HEK293 (cell line): ENCODE data around the gene ABI3.

Experiments
- CTCF ChIA-PET: fragments of 350-600 bp; formaldehyde crosslinking; extraction: SDS; loops from one replicate; lab custom pipeline; 2021; ENCODE audit warnings: antibody characterized with exemption; lab: Yijun Ruan, JAX
- POLR2A ChIA-PET: fragments of 300-600 bp; formaldehyde crosslinking; extraction: SDS; loops from one replicate; lab custom pipeline; 2020; ENCODE audit warnings: antibody characterized with exemption, inconsistent platforms; lab: Yijun Ruan, JAX
- H3K27ac ChIP-seq: fragments of 200-500 bp; sonication (Bioruptor generic); 2 replicates; pipeline ENCODE4 v1.5.1; 2014; ENCODE audit warnings: low read depth, low read length, control low read depth, inconsistent platforms; ENCODE audit errors: extremely low read depth
- H3K36me3 ChIP-seq, 2 experiments: fragments of 200-500 bp in 1 of 2; sonication (Bioruptor generic) in 1 of 2; 1 replicate in 1 of 2; 2 replicates in 1 of 2; pipeline ENCODE4 v1.5.1; 2014 to 2017; ENCODE audit warnings: inconsistent platforms in 2 of 2, low read length in 2 of 2; ENCODE audit not compliant: control insufficient read depth in 2 of 2, insufficient read depth in 1 of 2
- H3K4me1 ChIP-seq: fragments of 200-500 bp; sonication (Bioruptor generic); 2 replicates; pipeline ENCODE4 v1.5.1; 2014; ENCODE audit warnings: mild to moderate bottlenecking, low read length, inconsistent platforms; ENCODE audit not compliant: control insufficient read depth, insufficient read depth
- H3K4me3 ChIP-seq: 2 replicates; pipeline ENCODE4 v1.5.1; 2011; ENCODE audit warnings: low read depth, mild to moderate bottlenecking, control low read depth, low read length, moderate library complexity
- H3K9me3 ChIP-seq: fragments of 200-500 bp; sonication (Bioruptor generic); 2 replicates; pipeline ENCODE4 v1.5.1; 2014; ENCODE audit warnings: low read depth, low read length, inconsistent platforms; ENCODE audit not compliant: control insufficient read depth, insufficient read depth
- CTCF ChIP-seq: fragments of 450-650 bp; formaldehyde crosslinking; IDR thresholded peaks from 2 replicates; pipeline ENCODE4 v1.5.1; 2016; ENCODE audit warnings: missing biosample characterization, missing genetic modification characterization
- ELK4 ChIP-seq: IDR thresholded peaks from 2 replicates; pipeline ENCODE4 v1.6.1; 2011; ENCODE audit warnings: mild to moderate bottlenecking, low read depth, low read length, borderline replicate concordance
- GFI1B ChIP-seq: fragments of 450-650 bp; formaldehyde crosslinking; IDR thresholded peaks from 2 replicates; pipeline ENCODE4 v1.5.1; 2016; ENCODE audit warnings: missing biosample characterization, missing genetic modification characterization
- IKZF3 ChIP-seq: fragments of 450-650 bp; IDR thresholded peaks from 2 replicates; pipeline ENCODE4 v1.5.0; 2018; ENCODE audit warnings: missing biosample characterization, mild to moderate bottlenecking, missing genetic modification characterization, moderate library complexity
- KLF17 ChIP-seq: fragments of 450-650 bp; formaldehyde crosslinking; IDR thresholded peaks from 2 replicates; pipeline ENCODE4 v1.5.1; 2016; ENCODE audit warnings: missing biosample characterization, missing genetic modification characterization
- RBAK ChIP-seq: fragments of 450-650 bp; formaldehyde crosslinking; IDR thresholded peaks from 2 replicates; pipeline ENCODE4 v1.5.1; 2016; ENCODE audit warnings: missing biosample characterization, missing genetic modification characterization
- SP7 ChIP-seq: fragments of 450-650 bp; formaldehyde crosslinking; IDR thresholded peaks from 2 replicates; pipeline ENCODE4 v1.5.1; 2016; ENCODE audit warnings: missing biosample characterization, missing genetic modification characterization
- ZBTB8A ChIP-seq: fragments of 450-650 bp; formaldehyde crosslinking; IDR thresholded peaks from 2 replicates; pipeline ENCODE4 v1.5.1; 2016; ENCODE audit warnings: missing biosample characterization, missing genetic modification characterization
- ZFP37 ChIP-seq: fragments of 450-650 bp; formaldehyde crosslinking; IDR thresholded peaks from 2 replicates; pipeline ENCODE4 v1.5.1; 2016; ENCODE audit warnings: missing biosample characterization, missing genetic modification characterization
- ZNF112 ChIP-seq: fragments of 450-650 bp; formaldehyde crosslinking; IDR thresholded peaks from 2 replicates; pipeline ENCODE4 v1.5.0; 2017; ENCODE audit warnings: missing biosample characterization, missing genetic modification characterization
- ZNF121 ChIP-seq: fragments of 450-650 bp; formaldehyde crosslinking; IDR thresholded peaks from 2 replicates; pipeline ENCODE4 v1.5.1; 2016; ENCODE audit warnings: missing biosample characterization, missing genetic modification characterization
- ZNF133 ChIP-seq: fragments of 450-650 bp; formaldehyde crosslinking; IDR thresholded peaks from 2 replicates; pipeline ENCODE4 v1.5.1; 2016; ENCODE audit warnings: missing biosample characterization, missing genetic modification characterization
- ZNF221 ChIP-seq: fragments of 450-650 bp; formaldehyde crosslinking; IDR thresholded peaks from 2 replicates; pipeline ENCODE4 v1.5.1; 2017; ENCODE audit warnings: missing biosample characterization, missing genetic modification characterization, borderline replicate concordance
- ZNF274 ChIP-seq, 2 experiments: fragments of 200-500 bp in 1 of 2; fragments of 450-650 bp in 1 of 2; sonication (Bioruptor generic) in 1 of 2; formaldehyde crosslinking in 1 of 2; IDR thresholded peaks; 2 replicates each; pipeline versions ENCODE4 v1.5.1 to v1.6.1; 2014 to 2016; ENCODE audit warnings: borderline replicate concordance in 1 of 2, inconsistent platforms in 1 of 2, low read length in 1 of 2, missing biosample characterization in 1 of 2, missing genetic modification characterization in 1 of 2
- ZNF449 ChIP-seq: fragments of 450-650 bp; formaldehyde crosslinking; IDR thresholded peaks from 2 replicates; pipeline ENCODE4 v1.5.1; 2017; ENCODE audit warnings: missing biosample characterization, mild to moderate bottlenecking, missing genetic modification characterization, moderate library complexity
- ZNF747 ChIP-seq: fragments of 450-650 bp; formaldehyde crosslinking; IDR thresholded peaks from 2 replicates; pipeline ENCODE4 v1.5.1; 2016; ENCODE audit warnings: missing biosample characterization, missing genetic modification characterization
- ZNF768 ChIP-seq: fragments of 450-650 bp; formaldehyde crosslinking; IDR thresholded peaks from 2 replicates; pipeline ENCODE4 v1.5.1; 2018; ENCODE audit warnings: missing biosample characterization, mild to moderate bottlenecking, missing genetic modification characterization
- ZSCAN4 ChIP-seq: fragments of 450-650 bp; formaldehyde crosslinking; IDR thresholded peaks from 2 replicates; pipeline ENCODE4 v1.5.1; 2017; ENCODE audit warnings: missing biosample characterization, missing genetic modification characterization
- TF ChIP-seq, protein P1 (sequence below): fragments of 450-650 bp; IDR thresholded peaks from 2 replicates; pipeline ENCODE4 v1.5.1; 2018; ENCODE audit warnings: missing biosample characterization, mild to moderate bottlenecking, missing genetic modification characterization
- TF ChIP-seq, protein P2 (sequence below): fragments of 450-650 bp; formaldehyde crosslinking; IDR thresholded peaks from 2 replicates; pipeline ENCODE4 v1.5.1; 2017; ENCODE audit warnings: missing biosample characterization, missing genetic modification characterization
- TF ChIP-seq, protein P3 (sequence below): fragments of 450-650 bp; formaldehyde crosslinking; conservative IDR thresholded peaks from 2 replicates; pipeline ENCODE4 v1.5.1; 2016; ENCODE audit warnings: low read depth, missing biosample characterization, missing genetic modification characterization

The ABI3 gene

DNA sequence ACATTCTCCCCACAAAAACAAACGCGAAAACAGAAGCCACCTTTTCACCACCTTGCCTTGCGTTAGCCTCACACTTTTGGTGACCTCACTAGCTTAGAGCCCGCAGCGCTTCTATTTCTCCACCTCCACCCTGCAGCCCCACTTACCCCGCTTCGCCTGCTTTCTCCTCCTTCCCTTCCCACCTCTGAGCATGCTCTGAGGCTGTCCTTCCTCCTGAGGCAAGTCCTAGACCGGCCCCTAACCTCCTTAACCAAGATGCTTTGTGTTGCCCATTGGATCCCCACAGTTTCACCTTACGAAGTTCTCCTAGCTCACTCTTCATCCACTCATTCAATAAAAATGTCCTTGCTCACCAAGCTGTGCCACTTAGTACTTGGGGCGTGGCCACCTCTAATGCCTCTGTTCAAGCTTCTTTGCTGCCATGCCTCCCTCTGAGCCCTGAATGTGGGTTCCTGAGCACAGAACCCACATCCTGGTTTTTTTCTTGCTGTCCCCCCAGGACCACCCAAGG, 1.4 kb upstream of the ABI3 start:
- TF ChIP-seq RBAK (no peak), ZNF121 (tag by site-specific recombination) (no peak), SP7 (tag by site-specific recombination) (no peak), ZFP37 (tag by site-specific recombination) (no peak), CTCF (tag by site-specific recombination) (no peak), GFI1B (no peak), ZNF274 (IDR thresholded peaks at IDR 0.05; ENCODE audit: low read length) (no peak), ZNF274 (tag by site-specific recombination; IDR thresholded peaks at IDR 0.05; ENCODE audit: borderline replicate concordance) (no peak)
- Histone ChIP-seq H3K4me3 (no peak overlapping the region), H3K27ac (no peak overlapping the region), H3K36me3 (no peaks in the 10 kb centered on the region), H3K9me3 (no peaks in the 10 kb centered on the region), H3K4me1 (no peaks in the 10 kb centered on the region)
- ChIA-PET CTCF (interaction anchor here (0.7 to 4.4 kb wide), 4 partner anchors 13 to 236 kb away, joined by 3 to 28 read pairs (median 8); no protein-coding TSS in a partner anchor), POLR2A (interaction anchor here (1.0 to 1.2 kb wide), 2 partner anchors 16 to 26 kb away, joined by 4 to 5 read pairs; no protein-coding TSS in a partner anchor)

DNA sequence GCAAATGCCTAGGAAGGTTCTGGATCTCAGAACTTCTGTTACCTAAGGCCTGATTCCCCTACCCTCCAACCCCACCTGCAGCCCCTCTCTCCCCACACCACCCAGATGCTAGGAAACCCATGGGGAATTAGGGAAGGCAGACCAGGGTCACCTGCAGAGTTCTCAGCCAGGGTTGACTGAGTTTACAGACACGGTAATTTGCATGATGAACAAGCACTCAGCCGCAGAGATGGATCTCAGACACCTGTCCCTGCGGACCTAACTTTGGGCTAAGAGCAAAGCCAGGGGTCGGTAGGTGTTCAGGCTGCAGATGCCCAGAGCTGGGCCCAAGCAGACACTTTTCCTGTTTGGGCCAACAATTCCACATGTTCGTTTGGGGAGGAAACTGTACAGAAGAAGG, 2.9 kb downstream of the ABI3 start:
- Histone ChIP-seq H3K4me3 (no peak overlapping the region), H3K27ac (no peak overlapping the region), H3K36me3 (no peaks in the 10 kb centered on the region), H3K9me3 (no peaks in the 10 kb centered on the region), H3K4me1 (no peaks in the 10 kb centered on the region)
- POLR2A ChIA-PET = no interaction called here
- CTCF ChIA-PET = interaction anchor here (0.6 to 6.2 kb wide), 2 partner anchors 13 to 183 kb away, joined by 5 to 63 read pairs; no protein-coding TSS in a partner anchor
- TF ChIP-seq, protein P1, sequence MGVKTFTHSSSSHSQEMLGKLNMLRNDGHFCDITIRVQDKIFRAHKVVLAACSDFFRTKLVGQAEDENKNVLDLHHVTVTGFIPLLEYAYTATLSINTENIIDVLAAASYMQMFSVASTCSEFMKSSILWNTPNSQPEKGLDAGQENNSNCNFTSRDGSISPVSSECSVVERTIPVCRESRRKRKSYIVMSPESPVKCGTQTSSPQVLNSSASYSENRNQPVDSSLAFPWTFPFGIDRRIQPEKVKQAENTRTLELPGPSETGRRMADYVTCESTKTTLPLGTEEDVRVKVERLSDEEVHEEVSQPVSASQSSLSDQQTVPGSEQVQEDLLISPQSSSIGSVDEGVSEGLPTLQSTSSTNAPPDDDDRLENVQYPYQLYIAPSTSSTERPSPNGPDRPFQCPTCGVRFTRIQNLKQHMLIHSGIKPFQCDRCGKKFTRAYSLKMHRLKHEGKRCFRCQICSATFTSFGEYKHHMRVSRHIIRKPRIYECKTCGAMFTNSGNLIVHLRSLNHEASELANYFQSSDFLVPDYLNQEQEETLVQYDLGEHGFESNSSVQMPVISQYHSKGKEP (tag by site-specific recombination) = no peak
- TF ChIP-seq KLF17 (no peak), ZNF133 (tag by site-specific recombination) (no peak), ZNF768 (tag by site-specific recombination) (no peak), ZNF221 (tag by site-specific recombination) (no peak), ZNF112 (no peak), ELK4 (no peak), ZNF747 (no peak), ZNF449 (tag by site-specific recombination) (no peak), ZBTB8A (tag by site-specific recombination) (no peak), ZSCAN4 (no peak), IKZF3 (no peak)
- TF ChIP-seq, protein P2, sequence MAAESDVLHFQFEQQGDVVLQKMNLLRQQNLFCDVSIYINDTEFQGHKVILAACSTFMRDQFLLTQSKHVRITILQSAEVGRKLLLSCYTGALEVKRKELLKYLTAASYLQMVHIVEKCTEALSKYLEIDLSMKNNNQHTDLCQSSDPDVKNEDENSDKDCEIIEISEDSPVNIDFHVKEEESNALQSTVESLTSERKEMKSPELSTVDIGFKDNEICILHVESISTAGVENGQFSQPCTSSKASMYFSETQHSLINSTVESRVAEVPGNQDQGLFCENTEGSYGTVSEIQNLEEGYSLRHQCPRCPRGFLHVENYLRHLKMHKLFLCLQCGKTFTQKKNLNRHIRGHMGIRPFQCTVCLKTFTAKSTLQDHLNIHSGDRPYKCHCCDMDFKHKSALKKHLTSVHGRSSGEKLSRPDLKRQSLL = no peak
- TF ChIP-seq, protein P3, sequence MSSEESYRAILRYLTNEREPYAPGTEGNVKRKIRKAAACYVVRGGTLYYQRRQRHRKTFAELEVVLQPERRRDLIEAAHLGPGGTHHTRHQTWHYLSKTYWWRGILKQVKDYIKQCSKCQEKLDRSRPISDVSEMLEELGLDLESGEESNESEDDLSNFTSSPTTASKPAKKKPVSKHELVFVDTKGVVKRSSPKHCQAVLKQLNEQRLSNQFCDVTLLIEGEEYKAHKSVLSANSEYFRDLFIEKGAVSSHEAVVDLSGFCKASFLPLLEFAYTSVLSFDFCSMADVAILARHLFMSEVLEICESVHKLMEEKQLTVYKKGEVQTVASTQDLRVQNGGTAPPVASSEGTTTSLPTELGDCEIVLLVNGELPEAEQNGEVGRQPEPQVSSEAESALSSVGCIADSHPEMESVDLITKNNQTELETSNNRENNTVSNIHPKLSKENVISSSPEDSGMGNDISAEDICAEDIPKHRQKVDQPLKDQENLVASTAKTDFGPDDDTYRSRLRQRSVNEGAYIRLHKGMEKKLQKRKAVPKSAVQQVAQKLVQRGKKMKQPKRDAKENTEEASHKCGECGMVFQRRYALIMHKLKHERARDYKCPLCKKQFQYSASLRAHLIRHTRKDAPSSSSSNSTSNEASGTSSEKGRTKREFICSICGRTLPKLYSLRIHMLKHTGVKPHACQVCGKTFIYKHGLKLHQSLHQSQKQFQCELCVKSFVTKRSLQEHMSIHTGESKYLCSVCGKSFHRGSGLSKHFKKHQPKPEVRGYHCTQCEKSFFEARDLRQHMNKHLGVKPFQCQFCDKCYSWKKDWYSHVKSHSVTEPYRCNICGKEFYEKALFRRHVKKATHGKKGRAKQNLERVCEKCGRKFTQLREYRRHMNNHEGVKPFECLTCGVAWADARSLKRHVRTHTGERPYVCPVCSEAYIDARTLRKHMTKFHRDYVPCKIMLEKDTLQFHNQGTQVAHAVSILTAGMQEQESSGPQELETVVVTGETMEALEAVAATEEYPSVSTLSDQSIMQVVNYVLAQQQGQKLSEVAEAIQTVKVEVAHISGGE = no peak
